Testis (tissue), 2 donors: ENCODE data around the gene ATXN7.

Source experiments
- CTCF ChIP-seq, 3 experiments: fragments of 450-650 bp in 2 of 3; fragments of 200-600 bp in 1 of 3; sonication (generic) in 1 of 3; IDR thresholded peaks; one replicate each; pipeline ENCODE4 v1.5.1; 2016 to 2019; ENCODE audit warnings: antibody characterized with exemption in 3 of 3, mild to moderate bottlenecking in 2 of 3, moderate library complexity in 1 of 3
- POLR2A ChIP-seq: fragments of 450-650 bp; IDR thresholded peaks from one replicate; pipeline ENCODE4 v1.6.1; 2017; ENCODE audit warnings: antibody characterized with exemption, mild to moderate bottlenecking, moderate library complexity

- TF ChIP-seq CTCF (IDR thresholded peaks at IDR 0.05) (no peak), POLR2A (no peak)
Measured at GRCh38 chr3:63862804-63863149, 890 bp upstream of the ATXN7 start.
